ENCODE data around the gene NAP1L4.

GRCh38 chr11:2912498-2912897 lies 79.6 kb downstream of the NAP1L4 start:
- TF ChIP-seq POLR2AphosphoS5 (IDR thresholded peaks at IDR 0.05; ENCODE audit: low read depth, low read length) (0 out of 2 replicates have a peak, but pooled peaks have one; percentile 30), CTCF (IDR thresholded peaks at IDR 0.05) (no peak), SIN3A (IDR thresholded peaks at IDR 0.05; ENCODE audit: borderline replicate concordance, insufficient read depth, low read depth, low read length) (no peak)

Data from Panc1 (cell line).